Ovary (tissue), 9 donors: ENCODE data around the gene THSD8. TPM values are rescaled to one million over a fixed set of nuclear protein-coding genes. Genes with fewer than 3 reads are reported as not detected.

Source experiments
- DNase-seq, 5 donors: peaks; one replicate each; pipeline ENCODE4 v3.0.0-alpha.2; 2019 to 2020
- H3K27ac ChIP-seq, 2 donors: fragments of 200-600 bp; one replicate each; pipeline versions ENCODE4 v1.5.1 to v1.8.0; 2019 to 2022
- H3K27me3 ChIP-seq: fragments of 200-600 bp; one replicate; pipeline ENCODE4 v1.8.0; 2022
- H3K36me3 ChIP-seq: fragments of 200-600 bp; sonication (generic); one replicate; pipeline ENCODE4 v1.5.1; 2019
- H3K4me1 ChIP-seq: one replicate; pipeline ENCODE4 v1.8.1; 2013; ENCODE audit warnings: mild to moderate bottlenecking, moderate library complexity; ENCODE audit not compliant: insufficient read depth
- H3K4me3 ChIP-seq: fragments of 200-600 bp; sonication (generic); one replicate; pipeline ENCODE4 v1.5.1; 2017
- H3K9me3 ChIP-seq, 2 donors: fragments of 200-600 bp in 1 of 2; sonication (generic) in 1 of 2; one replicate each; pipeline versions ENCODE4 v1.5.1 to v1.8.1; 2013 to 2019; ENCODE audit warnings: mild to moderate bottlenecking in 1 of 2, moderate library complexity in 1 of 2
- EP300 ChIP-seq: sonication (generic); formaldehyde crosslinking; IDR thresholded peaks from one replicate; pipeline ENCODE4 v1.6.1; 2017; ENCODE audit warnings: antibody characterized with exemption
- POLR2A ChIP-seq: fragments of 450-650 bp; IDR thresholded peaks from one replicate; pipeline ENCODE4 v1.6.1; 2017; ENCODE audit warnings: antibody characterized with exemption, mild to moderate bottlenecking, moderate library complexity
- WGBS, 3 donors: extraction: QIAGEN DNeasy Blood & Tissue Kit in 1 of 3; methylation state at CpG; one replicate each; pipeline versions ENCODE4 v1.1.5 to v1.1.7; 2013 to 2017; 5-methylcytosine and 5-hydroxymethylcytosine counted together
- intact Hi-C, 4 donors: fragments of 100-400 bp; cut with DNase I; formaldehyde crosslinking; loops; one replicate each; pipeline versions ENCODE4 v1.11.0 to v1.15.1; 2022 to 2023
- polyA plus RNA-seq, 2 donors: library from polyadenylated mRNA; stranded (reverse); fragments of 200-250 nt in 1 of 2; fragments of 350-450 nt in 1 of 2; fragmentation: Illumina TruSeq in 1 of 2; extraction: RNeasy Lipid Tissue Mini Kit (QIAGEN cat#74804) in 1 of 2; gene quantifications; one replicate each; pipeline ENCODE4 v1.2.3, GENCODE V29; 2013 to 2014
- total RNA-seq, 7 donors: library from RNA; depleted of rRNA in 2 of 7; stranded (reverse); fragments of >200 nt in 2 of 7; fragmentation: NEBNext Ultra II Directional in 3 of 7; extraction: Animal tissue kit (Norgen Biotek cat#: 25700) in 3 of 7; gene quantifications; one replicate each; pipeline versions ENCODE4 v1.1.0 to v1.2.4, GENCODE V29; 2016 to 2023
- TF ChIP-seq, protein P1 (sequence below), 3 donors: fragments of 450-650 bp in 2 of 3; fragments of 200-600 bp in 1 of 3; IDR thresholded peaks; one replicate each; pipeline versions ENCODE4 v1.5.1 to v1.8.0; 2016 to 2022; ENCODE audit warnings: antibody characterized with exemption in 3 of 3, mild to moderate bottlenecking in 1 of 3
- donor health status: DM: no; HTN: no; CAD: no; lungs with moderate emphysema.
- donor health status: DM: no; HTN: no; CAD: no.
- donor health status: Bipolar disorder and iron deficiency.
- donor health status: DM: yes; HTN: yes; CAD: no.
- donor health status: DM: no; HTN: no; CAD: no.
- donor health status: DM: yes; HTN: yes; CAD: no.

THSD8 gene
- total and polyA plus RNA-seq, 9 donors: 0.71 to 7.2 (median 2.6) TPM; not detected in 1

DNA sequence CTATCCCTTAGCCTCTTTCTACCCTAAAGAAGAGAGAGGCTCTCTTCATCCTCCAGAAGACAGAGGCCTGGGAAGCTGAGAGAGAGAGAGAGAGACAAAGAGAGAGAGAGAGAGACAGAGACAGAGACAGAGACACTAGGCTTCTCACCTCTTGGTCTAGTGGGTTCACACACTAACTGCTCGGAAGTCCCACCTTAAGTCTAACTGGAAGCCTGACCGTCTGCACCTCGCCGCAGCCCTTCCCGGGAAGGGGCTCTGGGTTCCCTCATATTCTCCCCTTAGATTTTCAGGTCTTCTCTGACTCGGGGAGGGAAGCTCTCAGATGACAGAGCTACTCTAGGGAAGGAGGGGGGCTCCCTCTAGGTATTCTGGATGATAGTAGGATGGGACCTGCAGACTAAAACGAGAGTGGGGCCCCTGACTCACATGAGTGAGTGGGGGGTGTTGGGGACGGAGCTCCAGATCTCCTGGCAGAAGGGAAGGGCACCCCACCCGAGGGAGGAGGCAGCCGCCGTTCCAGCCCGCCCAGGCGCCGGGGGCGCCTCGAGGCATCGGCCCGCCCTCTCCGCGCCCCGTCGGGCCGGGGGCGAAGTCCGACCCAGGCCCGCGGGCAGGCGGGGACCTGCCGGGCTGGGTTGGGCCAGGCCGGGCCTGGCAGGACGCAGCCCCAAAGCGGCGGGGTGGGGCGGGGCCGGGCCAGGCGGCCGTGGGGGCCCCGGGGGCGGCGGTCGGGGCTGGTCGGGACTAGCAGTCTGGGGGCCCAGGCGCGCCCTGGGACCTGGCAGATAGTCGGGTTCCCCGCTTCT lies 12.6 kb upstream of the THSD8 start:
- Histone ChIP-seq H3K27ac (peak overlapping the region; percentile 95 to 99), H3K27me3 (no peaks in the 10 kb centered on the region), H3K9me3 (no peaks in the 10 kb centered on the region), H3K4me3 (peak overlapping the region; percentile 80), H3K4me1 (peaks cover 13% of the 10 kb centered on the region), H3K36me3 (no peaks in the 10 kb centered on the region)
- intact Hi-C loops: loop anchor here in 1 of 4 donors (10.0 kb wide), 1 partner anchor 1056 kb away; no protein-coding TSS in a partner anchor
- no peak for DNase-seq
- WGBS, 3 donors: 0 to 2% (median 1%) methylated on average over 9 to 46 of the region's 46 CpGs
- no peak for TF ChIP-seq EP300
- TF ChIP-seq, protein P1, sequence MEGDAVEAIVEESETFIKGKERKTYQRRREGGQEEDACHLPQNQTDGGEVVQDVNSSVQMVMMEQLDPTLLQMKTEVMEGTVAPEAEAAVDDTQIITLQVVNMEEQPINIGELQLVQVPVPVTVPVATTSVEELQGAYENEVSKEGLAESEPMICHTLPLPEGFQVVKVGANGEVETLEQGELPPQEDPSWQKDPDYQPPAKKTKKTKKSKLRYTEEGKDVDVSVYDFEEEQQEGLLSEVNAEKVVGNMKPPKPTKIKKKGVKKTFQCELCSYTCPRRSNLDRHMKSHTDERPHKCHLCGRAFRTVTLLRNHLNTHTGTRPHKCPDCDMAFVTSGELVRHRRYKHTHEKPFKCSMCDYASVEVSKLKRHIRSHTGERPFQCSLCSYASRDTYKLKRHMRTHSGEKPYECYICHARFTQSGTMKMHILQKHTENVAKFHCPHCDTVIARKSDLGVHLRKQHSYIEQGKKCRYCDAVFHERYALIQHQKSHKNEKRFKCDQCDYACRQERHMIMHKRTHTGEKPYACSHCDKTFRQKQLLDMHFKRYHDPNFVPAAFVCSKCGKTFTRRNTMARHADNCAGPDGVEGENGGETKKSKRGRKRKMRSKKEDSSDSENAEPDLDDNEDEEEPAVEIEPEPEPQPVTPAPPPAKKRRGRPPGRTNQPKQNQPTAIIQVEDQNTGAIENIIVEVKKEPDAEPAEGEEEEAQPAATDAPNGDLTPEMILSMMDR (IDR thresholded peaks at IDR 0.05): peak in 1 of 3 donors; percentile 8

GRCh38 chr19:12789904-12790619 lies 11.8 kb upstream of the THSD8 start:
- H3K4me1 ChIP-seq: peaks cover 8% of the 10 kb centered on the region
- no peaks in the 10 kb centered on the region for H3K9me3 ChIP-seq
- WGBS, 3 donors: 0 to 1% (median 1%) methylated on average over 54 to 56 of the region's 56 CpGs
- peak overlapping the region; percentile 80 for H3K4me3 ChIP-seq
- H3K27me3 ChIP-seq: no peaks in the 10 kb centered on the region
- DNase-seq: peak; percentile 97 to 99 (median 98)
- H3K27ac ChIP-seq: peak overlapping the region; percentile 95 to 99
- intact Hi-C loops: loop anchor here in 1 of 4 donors (10.0 kb wide), 1 partner anchor 1055 kb away; no protein-coding TSS in a partner anchor
- TF ChIP-seq EP300 (peak; percentile 58), POLR2A (peak; percentile 95)
- TF ChIP-seq, protein P1 (IDR thresholded peaks at IDR 0.05): no peak
- H3K36me3 ChIP-seq: no peaks in the 10 kb centered on the region

- peak in 4 of 5 donors; percentile 41 to 56 (median 53) for DNase-seq
- H3K27ac ChIP-seq: peak overlapping the region; percentile 95 to 99
- TF ChIP-seq EP300: no peak
- no peak for TF ChIP-seq POLR2A
- TF ChIP-seq, protein P1 (IDR thresholded peaks at IDR 0.05): no peak
- 2 to 3% (median 2%) methylated on average over 22 of the region's 22 CpGs for WGBS, 3 donors
- no peaks in the 10 kb centered on the region for H3K27me3 ChIP-seq
- no peaks in the 10 kb centered on the region for H3K9me3 ChIP-seq
- peak overlapping the region; percentile 80 for H3K4me3 ChIP-seq
- no peaks in the 10 kb centered on the region for H3K36me3 ChIP-seq
- H3K4me1 ChIP-seq: peaks cover 8% of the 10 kb centered on the region
- intact Hi-C loops: no loop called here
Measured at GRCh38 chr19:12790628-12791344, 11.1 kb upstream of the THSD8 start.
